NCI-H345 treated with DMSO at 0.1 percent for 48 hours (cell line): Measurements from ENCODE around the gene POLR3B.

Experiments
- DNase-seq: peaks from one replicate; lab custom pipeline; 2025; ENCODE audit not compliant: unreplicated experiment; lab: John Stamatoyannopoulos, UW

The POLR3B gene

DNA sequence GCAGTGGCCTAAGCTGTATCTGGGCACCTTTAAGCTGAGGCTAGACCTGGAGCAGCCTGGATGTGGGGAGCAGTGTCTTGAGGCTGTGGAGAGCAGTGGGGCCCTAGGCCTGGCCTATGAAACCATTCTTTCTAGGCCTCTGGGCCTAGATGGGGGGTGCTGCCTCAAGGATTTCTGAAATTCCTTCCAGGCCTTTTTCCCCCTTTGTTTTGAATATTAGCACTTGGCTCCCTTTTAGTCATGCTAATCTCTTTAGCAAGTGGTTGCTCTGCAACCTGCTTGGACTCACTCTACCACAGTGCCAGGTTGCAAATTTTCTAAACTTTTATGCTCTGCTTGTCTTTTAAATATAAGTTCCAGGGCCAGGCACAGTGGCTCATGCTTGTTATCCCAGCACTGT, 183.7 kb downstream of the POLR3B start:
- no peak for DNase-seq

DNA sequence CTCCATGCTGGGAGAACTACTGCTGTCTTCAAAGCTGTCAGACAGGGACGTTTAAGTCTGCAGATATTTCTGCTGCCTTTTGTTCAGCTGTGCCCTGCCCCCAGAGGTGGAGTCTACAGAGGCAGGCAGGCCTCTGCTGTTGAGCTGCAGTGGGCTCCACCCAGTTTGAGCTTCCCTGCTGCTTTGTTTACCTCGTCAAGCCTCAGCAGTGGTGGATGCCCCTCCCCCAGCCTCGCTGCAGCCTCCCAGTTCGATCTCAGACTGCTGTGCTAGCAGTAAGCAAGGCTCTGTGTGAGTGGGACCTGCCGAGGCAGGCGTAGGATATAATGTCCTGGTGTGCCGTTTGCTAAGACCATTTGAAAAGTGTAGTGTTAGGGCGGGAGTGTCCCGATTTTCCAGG, 193.9 kb downstream of the POLR3B start:
- no peak for DNase-seq

DNA sequence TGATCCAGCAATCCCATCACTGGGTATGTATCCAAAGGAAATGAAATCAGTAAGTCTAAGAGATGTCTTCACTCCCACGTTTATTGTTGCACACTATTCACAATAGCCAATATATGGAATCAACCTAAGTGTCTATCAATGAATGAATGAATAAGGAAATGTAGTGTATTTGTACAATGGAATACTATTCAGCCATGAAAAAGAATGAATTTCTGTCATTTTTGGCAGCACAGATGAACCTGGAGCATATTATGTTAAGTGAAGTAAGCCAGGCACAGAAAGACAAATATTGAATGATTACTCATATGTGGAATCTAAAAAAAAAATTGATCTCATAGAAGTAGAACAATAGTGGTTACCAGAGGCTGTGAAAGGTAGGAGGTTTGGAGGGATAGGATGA, 194.7 kb downstream of the POLR3B start:
- no peak for DNase-seq
